K562 (cell line): ENCODE data around the gene MFAP2. TPM values are rescaled to one million over a fixed set of nuclear protein-coding genes. Genes with fewer than 3 reads are reported as not detected.

Experiments
- ARID1B ChIP-seq: fragments of 450-650 bp; IDR thresholded peaks from 2 replicates; pipeline ENCODE4 v1.6.1; 2016; ENCODE audit warnings: antibody characterized with exemption, mild to moderate bottlenecking, inconsistent platforms
- ARID2 ChIP-seq: fragments of 450-650 bp; IDR thresholded peaks from 2 replicates; pipeline ENCODE4 v1.6.1; 2017; ENCODE audit warnings: antibody characterized with exemption, mild to moderate bottlenecking
- CEBPG ChIP-seq, 3 experiments: fragments of 200-800 bp in 1 of 3; sonication (Bioruptor generic) in 1 of 3; sonication (generic) in 1 of 3; formaldehyde crosslinking in 1 of 3; IDR thresholded peaks in 2 of 3; conservative IDR thresholded peaks in 1 of 3; 2 replicates each; pipeline versions ENCODE4 v1.6.1 to v1.8.0; 2016 to 2022; ENCODE audit warnings: missing compliant biosample characterization in 2 of 3, missing genetic modification characterization in 2 of 3, mild to moderate bottlenecking in 1 of 3, missing genetic modification reagents in 1 of 3
- E2F3 ChIP-seq: fragments of 250-450 bp; sonication (Bioruptor Pico); IDR thresholded peaks from 2 replicates; pipeline ENCODE4 v1.4.0; 2020; ENCODE audit warnings: mild to moderate bottlenecking
- HDAC6 ChIP-seq: IDR thresholded peaks from 2 replicates; pipeline ENCODE4 v1.6.1; 2012; ENCODE audit warnings: low read depth, mild to moderate bottlenecking, control low read depth, inconsistent platforms, low read length, moderate library complexity
- HMBOX1 ChIP-seq: sonication (generic); IDR thresholded peaks from 2 replicates; pipeline ENCODE4 v1.6.1; 2016
- NFE2L1 ChIP-seq: fragments of 450-650 bp; IDR thresholded peaks from 2 replicates; pipeline ENCODE4 v1.6.1; 2016; ENCODE audit warnings: missing genetic modification characterization, low read depth, mild to moderate bottlenecking, missing compliant biosample characterization, moderate library complexity, borderline replicate concordance
- NFIC ChIP-seq: fragments of 450-650 bp; IDR thresholded peaks from 2 replicates; pipeline ENCODE4 v1.6.1; 2017; ENCODE audit warnings: mild to moderate bottlenecking, inconsistent platforms
- PML ChIP-seq: IDR thresholded peaks from 2 replicates; pipeline ENCODE4 v1.6.1; 2012; ENCODE audit warnings: low read length, inconsistent platforms
- PURB ChIP-seq: sonication (generic); formaldehyde crosslinking; IDR thresholded peaks from 2 replicates; pipeline ENCODE4 v1.9.0; 2021; ENCODE audit warnings: low read depth, mild to moderate bottlenecking, missing genetic modification reagents
- SMAD4 ChIP-seq: fragments of 250-450 bp; sonication (Bioruptor Pico); conservative IDR thresholded peaks from 2 replicates; pipeline ENCODE4 v1.8.0; 2021; ENCODE audit warnings: inconsistent platforms, mild to moderate bottlenecking, moderate library complexity
- SREBF2 ChIP-seq: sonication (generic); formaldehyde crosslinking; IDR thresholded peaks from 2 replicates; pipeline ENCODE4 v1.4.0; 2020; ENCODE audit warnings: mild to moderate bottlenecking, missing genetic modification reagents
- TFAM ChIP-seq: fragments of 250-450 bp; sonication (Bioruptor Pico); conservative IDR thresholded peaks from 2 replicates; pipeline ENCODE4 v1.5.0; 2021; ENCODE audit warnings: mild to moderate bottlenecking, moderate library complexity
- ZKSCAN1 ChIP-seq: fragments of 150-350 bp; IDR thresholded peaks from 2 replicates; pipeline ENCODE4 v1.6.1; 2016; ENCODE audit warnings: low read depth, low read length
- ZNF174 ChIP-seq: fragments of 250-450 bp; sonication (Bioruptor Pico); IDR thresholded peaks from 2 replicates; pipeline ENCODE4 v1.4.0; 2020; ENCODE audit warnings: mild to moderate bottlenecking
- ZNF184 ChIP-seq: sonication (generic); formaldehyde crosslinking; IDR thresholded peaks from 2 replicates; pipeline ENCODE4 v1.5.0; 2020; ENCODE audit warnings: missing genetic modification reagents
- ZNF311 ChIP-seq: fragments of 250-450 bp; sonication (Bioruptor Pico); IDR thresholded peaks from 2 replicates; pipeline ENCODE4 v1.4.0; 2020; ENCODE audit warnings: mild to moderate bottlenecking, moderate library complexity
- ZNF668 ChIP-seq: fragments of 250-450 bp; sonication (Bioruptor Pico); IDR thresholded peaks from 2 replicates; pipeline ENCODE4 v1.8.0; 2022; ENCODE audit warnings: mild to moderate bottlenecking, inconsistent platforms
- ZNF717 ChIP-seq: fragments of 250-450 bp; sonication (Bioruptor Pico); IDR thresholded peaks from 2 replicates; pipeline ENCODE4 v1.5.0; 2021
- ZNF780A ChIP-seq: fragments of 250-450 bp; sonication (Bioruptor Pico); IDR thresholded peaks from 2 replicates; pipeline ENCODE4 v1.5.0; 2021; ENCODE audit warnings: mild to moderate bottlenecking
- polyA plus RNA-seq, 8 experiments: library from polyadenylated mRNA; depleted of rRNA in 4 of 8; stranded (reverse) in 5 of 8; unstranded in 3 of 8; fragments of >200 nt; fragmentation: Nextera tagmentation in 2 of 8; fragmentation: Illumina TruSeq in 1 of 8; extraction: Ambion mirVana in 2 of 8; extraction: Trizol in 1 of 8; gene quantifications; 2 replicates each; pipeline versions ENCODE4 v1.2.1 to v1.2.3, GENCODE V29; 2011 to 2014; ENCODE audit warnings: inconsistent platforms in 1 of 8, missing spikeins in 1 of 8
- total RNA-seq, 7 experiments: library from RNA; depleted of rRNA in 6 of 7; stranded (reverse); fragments of >200 nt in 6 of 7; fragmentation: Illumina TruSeq in 2 of 7; extraction: Trizol in 2 of 7; gene quantifications; 2 replicates each; pipeline versions ENCODE4 v1.2.1 to v1.2.3, GENCODE V29; 2011 to 2021; ENCODE audit warnings: low replicate concordance in 1 of 7
- TF ChIP-seq, protein P1 (sequence below), 2 experiments: fragments of 450-650 bp; IDR thresholded peaks; 2 replicates each; pipeline ENCODE4 v1.6.1; 2018; ENCODE audit warnings: mild to moderate bottlenecking in 2 of 2, low read depth in 1 of 2; ENCODE audit not compliant: partially characterized antibody in 2 of 2
- TF ChIP-seq, protein P2 (sequence below): fragments of 450-650 bp; formaldehyde crosslinking; IDR thresholded peaks from 2 replicates; pipeline ENCODE4 v1.4.0; 2022; ENCODE audit warnings: missing genetic modification characterization

Gene MFAP2
- total and polyA plus RNA-seq, 9 of the 15 experiments (the other 6 are each of a cell fraction or from before 2014, with no cell fraction given) = not detected

- TF ChIP-seq E2F3 (CRISPR knock-in tag) = no peak
- TF ChIP-seq, protein P1, sequence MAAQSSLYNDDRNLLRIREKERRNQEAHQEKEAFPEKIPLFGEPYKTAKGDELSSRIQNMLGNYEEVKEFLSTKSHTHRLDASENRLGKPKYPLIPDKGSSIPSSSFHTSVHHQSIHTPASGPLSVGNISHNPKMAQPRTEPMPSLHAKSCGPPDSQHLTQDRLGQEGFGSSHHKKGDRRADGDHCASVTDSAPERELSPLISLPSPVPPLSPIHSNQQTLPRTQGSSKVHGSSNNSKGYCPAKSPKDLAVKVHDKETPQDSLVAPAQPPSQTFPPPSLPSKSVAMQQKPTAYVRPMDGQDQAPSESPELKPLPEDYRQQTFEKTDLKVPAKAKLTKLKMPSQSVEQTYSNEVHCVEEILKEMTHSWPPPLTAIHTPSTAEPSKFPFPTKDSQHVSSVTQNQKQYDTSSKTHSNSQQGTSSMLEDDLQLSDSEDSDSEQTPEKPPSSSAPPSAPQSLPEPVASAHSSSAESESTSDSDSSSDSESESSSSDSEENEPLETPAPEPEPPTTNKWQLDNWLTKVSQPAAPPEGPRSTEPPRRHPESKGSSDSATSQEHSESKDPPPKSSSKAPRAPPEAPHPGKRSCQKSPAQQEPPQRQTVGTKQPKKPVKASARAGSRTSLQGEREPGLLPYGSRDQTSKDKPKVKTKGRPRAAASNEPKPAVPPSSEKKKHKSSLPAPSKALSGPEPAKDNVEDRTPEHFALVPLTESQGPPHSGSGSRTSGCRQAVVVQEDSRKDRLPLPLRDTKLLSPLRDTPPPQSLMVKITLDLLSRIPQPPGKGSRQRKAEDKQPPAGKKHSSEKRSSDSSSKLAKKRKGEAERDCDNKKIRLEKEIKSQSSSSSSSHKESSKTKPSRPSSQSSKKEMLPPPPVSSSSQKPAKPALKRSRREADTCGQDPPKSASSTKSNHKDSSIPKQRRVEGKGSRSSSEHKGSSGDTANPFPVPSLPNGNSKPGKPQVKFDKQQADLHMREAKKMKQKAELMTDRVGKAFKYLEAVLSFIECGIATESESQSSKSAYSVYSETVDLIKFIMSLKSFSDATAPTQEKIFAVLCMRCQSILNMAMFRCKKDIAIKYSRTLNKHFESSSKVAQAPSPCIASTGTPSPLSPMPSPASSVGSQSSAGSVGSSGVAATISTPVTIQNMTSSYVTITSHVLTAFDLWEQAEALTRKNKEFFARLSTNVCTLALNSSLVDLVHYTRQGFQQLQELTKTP (IDR thresholded peaks at IDR 0.05; ENCODE audit: low read depth in 1 of 2, partially characterized antibody in 2 of 2) = no peak
- no peak for TF ChIP-seq ZNF780A (CRISPR knock-in tag)
- TF ChIP-seq PML = 0 out of 2 replicates have a peak, but pooled peaks have one; percentile 37
- peak; percentile 49 for TF ChIP-seq SMAD4 (CRISPR knock-in tag)
- no peak for TF ChIP-seq ZKSCAN1
- peak; percentile 41; the same call in 1 of the 2 replicates for TF ChIP-seq ARID1B
- TF ChIP-seq CEBPG (CRISPR knock-in tag; IDR thresholded peaks at IDR 0.05) = no peak
- TF ChIP-seq CEBPG (tag; conservative IDR thresholded peaks at IDR 0.05 in 1 of 2, IDR thresholded peaks at IDR 0.05 in 1 of 2) = no peak
- no peak for TF ChIP-seq ZNF184 (CRISPR knock-in tag)
- TF ChIP-seq HDAC6 = no peak
- no peak for TF ChIP-seq ZNF668 (CRISPR knock-in tag)
- no peak for TF ChIP-seq ZNF311 (CRISPR knock-in tag)
- no peak for TF ChIP-seq ZNF717 (CRISPR knock-in tag)
- no peak for TF ChIP-seq PURB (CRISPR knock-in tag)
- no peak for TF ChIP-seq TFAM (CRISPR knock-in tag)
- TF ChIP-seq NFE2L1 (tag) = no peak
- TF ChIP-seq SREBF2 (CRISPR knock-in tag) = no peak
- no peak for TF ChIP-seq NFIC
- TF ChIP-seq ZNF174 (CRISPR knock-in tag) = no peak
- no peak for TF ChIP-seq ARID2
- TF ChIP-seq, protein P2, sequence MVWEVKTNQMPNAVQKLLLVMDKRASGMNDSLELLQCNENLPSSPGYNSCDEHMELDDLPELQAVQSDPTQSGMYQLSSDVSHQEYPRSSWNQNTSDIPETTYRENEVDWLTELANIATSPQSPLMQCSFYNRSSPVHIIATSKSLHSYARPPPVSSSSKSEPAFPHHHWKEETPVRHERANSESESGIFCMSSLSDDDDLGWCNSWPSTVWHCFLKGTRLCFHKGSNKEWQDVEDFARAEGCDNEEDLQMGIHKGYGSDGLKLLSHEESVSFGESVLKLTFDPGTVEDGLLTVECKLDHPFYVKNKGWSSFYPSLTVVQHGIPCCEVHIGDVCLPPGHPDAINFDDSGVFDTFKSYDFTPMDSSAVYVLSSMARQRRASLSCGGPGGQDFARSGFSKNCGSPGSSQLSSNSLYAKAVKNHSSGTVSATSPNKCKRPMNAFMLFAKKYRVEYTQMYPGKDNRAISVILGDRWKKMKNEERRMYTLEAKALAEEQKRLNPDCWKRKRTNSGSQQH (CRISPR knock-in tag) = no peak
- no peak for TF ChIP-seq HMBOX1
These were observed 33.3 kb upstream of the MFAP2 start (continued) for GRCh38 chr1:17013491-17014320.
